NCI-H2081 treated with DMSO at 0.1 percent for 48 hours (cell line): ENCODE data around the gene TOM1.
A peak's percentile ranks its signal among the peaks of the same experiment; 100 is the strongest.

ENCODE experiments used
- DNase-seq: peaks from one replicate; lab custom pipeline; 2025; lab: John Stamatoyannopoulos, UW

Gene TOM1

GRCh38 chr22:35299673-35300499 lies at the start of gene TOM1:
TSS of gene TOM1 (plus strand) at chr22:35299894. CDS start at chr22:35299929, 35 bp downstream.
- peak; percentile 72 for DNase-seq

DNA sequence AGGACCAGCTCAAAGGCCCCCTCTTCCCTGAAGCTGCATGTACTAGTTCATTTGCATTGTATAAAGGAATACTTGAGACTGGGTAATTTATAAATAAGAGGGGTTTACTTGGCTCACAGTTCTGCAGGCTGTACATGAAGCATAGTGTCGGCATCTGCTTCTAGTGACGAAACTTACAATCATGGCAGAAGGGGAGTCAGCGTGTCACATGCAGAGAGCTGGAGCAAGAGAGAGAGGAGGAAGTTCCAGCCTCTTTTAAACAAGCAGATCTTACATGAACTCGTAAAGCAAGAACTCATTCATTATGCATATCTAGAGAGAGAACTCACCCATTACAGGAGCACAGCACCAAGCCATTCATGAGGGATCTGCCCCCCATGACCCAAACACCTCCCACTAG lies 49.5 kb upstream of the TOM1 start:
- DNase-seq = no peak

DNA sequence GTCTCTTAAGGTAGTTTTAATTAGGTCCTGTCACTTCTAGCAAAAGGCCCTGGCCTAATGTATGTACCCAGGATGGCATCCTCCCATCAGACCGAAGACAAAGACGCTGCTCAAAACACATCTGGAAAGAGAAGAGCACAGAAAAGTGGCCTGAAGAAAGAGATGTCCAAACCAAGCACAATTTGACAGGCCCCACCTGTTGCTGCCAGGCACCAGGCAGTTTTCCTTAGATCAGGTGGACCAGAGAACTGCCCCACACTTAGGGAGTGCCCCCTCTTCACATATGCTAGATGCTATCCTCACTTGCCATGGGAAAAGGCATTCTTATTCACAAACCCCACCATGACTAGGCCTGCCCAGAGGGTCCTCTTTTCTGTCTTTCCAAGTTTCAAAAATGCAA lies 45.7 kb upstream of the TOM1 start:
- no peak for DNase-seq

GRCh38 chr22:35257002-35257320 lies 42.7 kb upstream of the TOM1 start:
- DNase-seq = no peak

GRCh38 chr22:35257321-35258190 lies 42.1 kb upstream of the TOM1 start, which contains the start of gene HMGXB4:
TSS of gene HMGXB4 (plus strand) at chr22:35257493. CDS start at chr22:35262391, 4,898 bp downstream.
- DNase-seq = peak; percentile 6

DNA sequence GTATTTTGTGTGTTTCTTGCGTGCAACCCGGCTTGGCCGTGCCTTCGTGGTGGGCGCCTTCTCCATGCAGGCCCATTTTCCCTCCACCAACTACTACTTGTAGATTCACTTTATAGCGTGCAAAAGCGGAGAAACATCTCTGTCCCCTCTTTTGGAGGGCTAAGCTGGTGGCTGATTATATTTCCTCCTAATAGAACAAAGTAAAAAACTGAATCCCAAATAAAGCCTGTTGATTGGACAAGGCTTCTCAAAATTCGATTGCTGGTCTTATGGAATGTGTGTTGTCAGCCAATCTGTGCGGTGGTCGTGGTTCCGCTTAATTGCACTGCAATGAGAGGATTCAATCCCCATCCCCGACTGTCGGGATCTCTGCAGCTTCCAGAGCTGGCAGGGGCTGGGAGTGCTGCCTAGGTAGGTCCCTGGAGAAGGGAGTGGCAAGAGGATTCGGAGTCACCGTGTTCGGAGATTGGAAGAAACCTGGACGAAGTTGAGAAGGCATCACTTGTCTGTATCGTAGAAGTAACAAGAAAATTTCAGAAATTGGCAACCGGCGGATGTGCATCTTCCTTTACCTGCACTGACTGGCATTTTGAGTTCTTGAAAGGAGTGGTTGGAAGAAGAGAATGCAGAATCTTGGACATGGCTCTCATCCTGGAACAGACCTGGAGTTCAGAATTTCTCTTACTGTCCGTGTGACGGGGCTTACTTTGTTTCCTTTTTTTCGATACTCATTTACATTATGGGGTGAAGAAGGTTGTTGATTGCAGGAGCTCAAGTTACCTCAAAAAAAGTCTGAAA lies 41.3 kb upstream of the TOM1 start:
- DNase-seq = no peak

DNA sequence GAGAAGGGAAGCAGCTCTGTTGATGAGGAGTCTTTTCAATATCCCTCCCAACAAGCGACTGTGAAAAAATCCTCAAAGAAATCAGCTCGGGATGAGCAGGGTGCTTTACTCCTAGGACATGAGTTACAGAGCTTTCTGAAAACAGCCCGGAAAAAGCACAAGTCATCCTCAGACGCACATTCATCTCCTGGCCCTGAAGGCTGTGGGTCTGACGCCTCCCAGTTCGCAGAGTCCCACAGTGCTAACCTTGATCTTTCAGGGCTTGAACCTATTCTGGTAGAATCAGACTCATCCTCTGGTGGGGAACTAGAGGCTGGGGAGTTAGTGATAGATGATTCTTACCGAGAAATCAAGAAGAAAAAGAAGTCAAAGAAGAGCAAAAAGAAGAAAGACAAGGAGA lies 34.7 kb upstream of the TOM1 start:
- DNase-seq = no peak

- no peak for DNase-seq
Observed at GRCh38 chr22:35266277-35266676, 33.4 kb upstream of the TOM1 start.

DNA sequence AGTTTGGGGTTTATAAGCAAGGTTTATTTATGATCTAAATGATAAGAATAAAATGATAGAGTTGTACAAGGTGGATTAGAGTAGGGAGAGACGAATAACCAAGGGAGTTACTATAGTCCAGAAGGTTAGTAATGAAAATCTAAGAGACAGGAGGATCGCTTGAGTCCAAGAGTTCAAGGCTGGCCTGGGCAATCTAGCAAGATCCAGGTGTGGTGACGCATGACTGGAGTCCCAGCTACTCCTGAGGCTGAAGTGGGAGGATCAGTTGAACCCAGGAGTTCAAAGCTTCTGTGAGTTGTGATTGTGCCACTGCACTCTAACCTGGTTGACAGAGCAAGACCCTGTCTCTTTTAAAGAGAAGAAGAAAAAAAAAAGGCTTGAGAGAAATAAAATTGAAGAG lies 30.1 kb upstream of the TOM1 start:
- DNase-seq = no peak

DNA sequence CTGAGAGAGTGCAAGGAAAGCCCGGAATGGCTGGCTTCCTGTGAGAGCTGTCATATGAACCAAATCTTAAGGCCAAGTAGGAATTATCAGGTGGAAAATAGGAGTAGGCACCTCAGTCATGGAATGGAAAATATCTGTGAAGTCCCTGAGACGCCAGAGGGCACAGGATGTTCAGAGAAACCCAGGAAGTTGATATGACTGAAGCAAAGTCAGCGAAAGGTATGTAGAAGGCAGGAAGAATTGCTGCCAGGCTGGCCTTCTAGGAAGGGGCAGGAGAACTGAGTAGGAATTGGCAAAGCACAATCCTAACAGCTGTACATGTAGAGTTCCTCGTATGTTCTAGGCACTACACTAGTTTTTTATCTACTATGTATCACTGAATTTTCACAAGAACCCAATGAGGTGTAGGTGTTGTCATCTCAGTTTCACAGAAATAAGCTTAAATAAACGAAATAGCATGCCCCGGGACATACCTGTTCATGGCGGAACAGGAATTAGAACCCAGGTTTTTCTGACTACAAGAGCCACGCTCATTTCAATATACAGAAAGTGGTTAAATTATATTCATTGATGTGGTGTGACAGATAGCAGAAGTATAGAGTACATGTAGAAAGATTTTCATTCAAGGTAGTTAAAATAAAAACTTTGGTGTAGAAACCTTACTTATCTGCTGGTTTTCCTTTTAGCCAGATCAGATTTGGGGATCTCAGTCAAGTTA lies 25.4 kb upstream of the TOM1 start:
- DNase-seq = no peak

DNA sequence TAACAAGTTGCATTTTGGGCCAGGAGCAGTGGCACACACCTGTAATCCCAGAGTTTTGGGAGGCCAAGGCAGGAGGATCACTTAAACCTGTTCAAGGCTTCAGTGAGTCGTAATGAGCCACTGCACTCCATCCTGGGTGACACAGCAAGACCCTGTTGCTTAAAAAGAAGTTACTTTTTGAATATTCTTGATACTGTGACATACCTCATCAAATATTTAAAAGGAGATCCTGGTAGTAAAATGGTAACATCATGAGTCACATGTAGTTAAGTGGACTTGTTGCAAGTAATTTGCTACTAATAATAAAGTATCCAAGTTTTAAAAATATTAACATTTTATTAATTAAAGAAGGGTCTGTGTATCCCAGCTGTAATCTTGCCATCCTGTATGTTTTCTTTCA lies 24.1 kb upstream of the TOM1 start:
- no peak for DNase-seq

DNA sequence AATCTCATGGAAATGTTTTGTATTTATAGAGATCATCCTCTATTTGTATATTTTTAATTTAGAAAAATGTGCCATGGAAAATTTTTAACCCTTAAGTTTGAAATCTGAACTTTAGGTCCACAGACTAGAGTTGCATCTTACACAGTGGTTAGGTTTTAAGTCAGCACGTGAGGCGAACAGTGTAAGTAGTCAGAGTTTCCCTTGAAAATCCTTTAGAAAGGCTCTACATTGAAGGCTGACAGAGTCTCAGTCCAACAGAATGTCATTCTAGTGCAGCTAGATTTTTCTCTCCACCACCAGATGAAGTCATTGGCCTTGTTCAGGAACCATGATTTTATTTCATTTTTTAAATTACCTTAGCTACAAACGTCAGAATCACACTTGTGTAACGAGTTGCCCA lies 23.7 kb upstream of the TOM1 start:
- no peak for DNase-seq

GRCh38 chr22:35288116-35288515 lies 11.6 kb upstream of the TOM1 start:
- no peak for DNase-seq

DNA sequence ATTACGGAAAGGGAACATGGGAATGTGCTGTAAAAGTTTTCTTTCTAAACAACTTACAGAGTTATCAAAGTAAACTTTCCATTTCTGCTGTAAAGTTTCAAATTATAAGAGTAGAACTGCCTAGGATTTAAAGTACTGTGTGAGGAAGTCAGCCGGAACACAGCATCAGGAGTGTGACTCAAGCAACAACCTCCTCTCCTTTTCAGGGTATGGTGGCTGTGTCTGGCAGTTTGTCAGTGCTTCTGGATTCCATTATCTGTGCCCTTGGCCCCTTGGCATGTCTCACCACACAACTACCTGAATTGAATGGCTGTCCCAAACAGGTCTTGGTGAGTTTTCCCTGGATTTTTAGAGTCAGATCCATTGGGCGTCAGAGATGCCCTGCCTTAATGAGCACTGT lies 6.9 kb upstream of the TOM1 start:
- no peak for DNase-seq

DNA sequence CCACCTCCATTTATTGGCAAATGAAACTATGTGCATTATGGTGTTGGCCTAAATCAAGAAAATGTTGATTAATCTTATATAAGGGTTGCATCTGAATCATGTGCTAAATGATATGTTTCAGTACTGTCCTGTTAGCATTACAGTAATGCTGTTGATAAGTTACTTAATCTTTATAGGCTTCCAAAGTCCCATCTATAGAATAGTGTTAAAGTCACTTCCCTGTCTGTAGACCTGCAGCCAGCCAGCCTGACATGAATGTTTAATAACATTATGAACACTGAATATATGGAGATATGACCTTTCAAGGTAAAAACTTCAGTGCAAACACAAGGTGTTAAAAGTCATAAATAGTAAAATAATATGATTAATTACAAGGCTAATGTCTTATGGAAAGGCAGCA lies 3.6 kb upstream of the TOM1 start:
- no peak for DNase-seq

DNA sequence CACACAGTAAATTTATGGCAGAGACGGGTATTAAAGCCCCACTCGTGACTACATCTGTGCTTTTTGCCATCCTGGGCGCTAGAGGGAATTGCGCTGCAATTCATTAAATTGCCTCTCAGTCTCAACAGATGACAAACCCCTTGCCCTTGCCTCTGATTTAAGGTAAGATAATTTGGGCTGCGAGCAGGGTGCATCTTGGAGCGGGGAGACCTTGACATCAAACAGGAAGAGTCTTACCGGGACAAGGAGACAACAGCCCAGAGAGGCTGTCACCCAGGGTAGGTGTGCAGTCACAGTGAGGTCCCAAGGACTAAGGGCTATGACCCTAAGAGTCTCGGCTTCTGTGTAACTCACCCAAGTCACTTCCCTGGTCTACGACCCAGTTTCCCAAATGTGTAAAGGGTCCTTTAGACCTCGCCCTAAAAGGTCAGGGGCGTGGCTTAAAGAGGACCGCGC lies 449 bp upstream of the TOM1 start:
- no peak for DNase-seq

DNA sequence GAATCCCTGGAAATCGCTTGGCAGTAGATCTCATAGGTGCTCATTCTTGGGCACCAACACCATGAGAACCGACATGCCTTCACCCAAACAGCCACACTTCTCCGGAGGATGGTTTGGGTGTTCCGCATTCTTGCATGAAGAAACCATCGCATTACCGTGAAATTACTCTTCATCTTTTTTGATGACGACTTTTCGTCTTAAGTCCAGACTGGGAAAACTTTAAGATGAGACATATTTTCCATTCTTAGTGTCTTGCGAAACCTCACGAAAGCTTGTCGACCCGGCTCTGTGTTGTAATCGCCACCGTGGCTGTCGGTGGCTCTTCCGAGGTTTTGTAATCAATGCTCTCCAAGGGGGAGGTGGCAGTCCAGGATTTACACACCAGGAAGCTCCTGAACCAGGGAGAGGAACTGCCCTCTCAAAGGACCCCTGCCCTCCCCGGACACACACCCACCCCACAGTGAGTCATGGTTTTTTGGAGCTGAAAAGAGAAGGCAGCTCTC lies 1.7 kb downstream of the TOM1 start:
- DNase-seq = no peak

- no peak for DNase-seq
Observed at GRCh38 chr22:35303029-35303624, 3.4 kb downstream of the TOM1 start.

GRCh38 chr22:35305525-35306070 lies 5.9 kb downstream of the TOM1 start:
- DNase-seq = no peak

DNA sequence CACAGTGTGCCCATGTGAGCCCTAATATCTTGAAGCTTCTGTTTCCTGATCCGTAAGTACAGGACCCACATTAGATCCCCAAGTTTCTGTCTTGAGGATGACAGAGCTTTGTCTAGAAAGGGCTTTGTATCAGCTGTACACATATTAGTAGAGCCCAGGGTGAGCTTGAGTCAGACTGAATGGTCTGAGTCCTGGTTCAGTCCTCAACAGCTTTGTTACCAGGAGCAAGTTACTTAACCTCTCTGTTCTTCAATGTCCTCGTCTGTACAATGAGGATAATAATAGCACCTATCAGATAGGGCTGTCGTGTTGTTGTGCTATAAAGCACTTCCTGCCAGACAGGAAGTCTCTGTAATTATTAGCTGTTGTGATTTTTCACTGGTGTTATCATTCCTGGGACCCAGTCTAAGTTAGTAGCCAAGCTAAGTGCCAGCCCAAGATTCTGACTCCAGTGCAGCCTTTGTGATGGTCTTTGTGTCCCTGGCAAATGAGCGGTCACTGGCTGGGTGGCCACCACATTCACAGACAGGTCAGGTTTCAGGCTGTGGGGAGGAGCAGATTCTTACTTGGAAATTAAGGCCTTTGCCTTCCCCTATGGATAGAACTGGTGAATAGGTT lies 6.8 kb downstream of the TOM1 start:
- no peak for DNase-seq
